Measurements from ENCODE around the gene DZANK1.

DZANK1 gene

GRCh38 chr20:18477821-18478220, 11.0 kb upstream of the DZANK1 start:
- TF ChIP-seq BACH2 (CRISPR knock-in tag; IDR thresholded peaks at IDR 0.05; ENCODE audit: borderline replicate concordance) (no peak), RARB (CRISPR knock-in tag; IDR thresholded peaks at IDR 0.05) (no peak), ZNF8 (CRISPR knock-in tag; IDR thresholded peaks at IDR 0.05) (no peak), ZFP3 (CRISPR knock-in tag; IDR thresholded peaks at IDR 0.05) (no peak), ISL1 (CRISPR knock-in tag; IDR thresholded peaks at IDR 0.05) (no peak), ESRRG (CRISPR knock-in tag; IDR thresholded peaks at IDR 0.05) (no peak), OSR1 (CRISPR knock-in tag; IDR thresholded peaks at IDR 0.05) (no peak), POU6F1 (CRISPR knock-in tag; IDR thresholded peaks at IDR 0.05; ENCODE audit: borderline replicate concordance, low read depth) (no peak), TOX (CRISPR knock-in tag; IDR thresholded peaks at IDR 0.05; ENCODE audit: borderline replicate concordance) (no peak), CSDC2 (CRISPR knock-in tag; IDR thresholded peaks at IDR 0.05) (no peak), SNAI2 (CRISPR knock-in tag; IDR thresholded peaks at IDR 0.05) (no peak), GLIS3 (CRISPR knock-in tag; IDR thresholded peaks at IDR 0.05) (no peak), PPARA (CRISPR knock-in tag; IDR thresholded peaks at IDR 0.05; ENCODE audit: borderline replicate concordance) (no peak), ZFP30 (CRISPR knock-in tag; IDR thresholded peaks at IDR 0.05) (no peak)
- TF ChIP-seq, protein P1, sequence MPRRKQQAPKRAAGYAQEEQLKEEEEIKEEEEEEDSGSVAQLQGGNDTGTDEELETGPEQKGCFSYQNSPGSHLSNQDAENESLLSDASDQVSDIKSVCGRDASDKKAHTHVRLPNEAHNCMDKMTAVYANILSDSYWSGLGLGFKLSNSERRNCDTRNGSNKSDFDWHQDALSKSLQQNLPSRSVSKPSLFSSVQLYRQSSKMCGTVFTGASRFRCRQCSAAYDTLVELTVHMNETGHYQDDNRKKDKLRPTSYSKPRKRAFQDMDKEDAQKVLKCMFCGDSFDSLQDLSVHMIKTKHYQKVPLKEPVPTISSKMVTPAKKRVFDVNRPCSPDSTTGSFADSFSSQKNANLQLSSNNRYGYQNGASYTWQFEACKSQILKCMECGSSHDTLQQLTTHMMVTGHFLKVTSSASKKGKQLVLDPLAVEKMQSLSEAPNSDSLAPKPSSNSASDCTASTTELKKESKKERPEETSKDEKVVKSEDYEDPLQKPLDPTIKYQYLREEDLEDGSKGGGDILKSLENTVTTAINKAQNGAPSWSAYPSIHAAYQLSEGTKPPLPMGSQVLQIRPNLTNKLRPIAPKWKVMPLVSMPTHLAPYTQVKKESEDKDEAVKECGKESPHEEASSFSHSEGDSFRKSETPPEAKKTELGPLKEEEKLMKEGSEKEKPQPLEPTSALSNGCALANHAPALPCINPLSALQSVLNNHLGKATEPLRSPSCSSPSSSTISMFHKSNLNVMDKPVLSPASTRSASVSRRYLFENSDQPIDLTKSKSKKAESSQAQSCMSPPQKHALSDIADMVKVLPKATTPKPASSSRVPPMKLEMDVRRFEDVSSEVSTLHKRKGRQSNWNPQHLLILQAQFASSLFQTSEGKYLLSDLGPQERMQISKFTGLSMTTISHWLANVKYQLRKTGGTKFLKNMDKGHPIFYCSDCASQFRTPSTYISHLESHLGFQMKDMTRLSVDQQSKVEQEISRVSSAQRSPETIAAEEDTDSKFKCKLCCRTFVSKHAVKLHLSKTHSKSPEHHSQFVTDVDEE (CRISPR knock-in tag; IDR thresholded peaks at IDR 0.05), result no peak
- TF ChIP-seq, protein P2, sequence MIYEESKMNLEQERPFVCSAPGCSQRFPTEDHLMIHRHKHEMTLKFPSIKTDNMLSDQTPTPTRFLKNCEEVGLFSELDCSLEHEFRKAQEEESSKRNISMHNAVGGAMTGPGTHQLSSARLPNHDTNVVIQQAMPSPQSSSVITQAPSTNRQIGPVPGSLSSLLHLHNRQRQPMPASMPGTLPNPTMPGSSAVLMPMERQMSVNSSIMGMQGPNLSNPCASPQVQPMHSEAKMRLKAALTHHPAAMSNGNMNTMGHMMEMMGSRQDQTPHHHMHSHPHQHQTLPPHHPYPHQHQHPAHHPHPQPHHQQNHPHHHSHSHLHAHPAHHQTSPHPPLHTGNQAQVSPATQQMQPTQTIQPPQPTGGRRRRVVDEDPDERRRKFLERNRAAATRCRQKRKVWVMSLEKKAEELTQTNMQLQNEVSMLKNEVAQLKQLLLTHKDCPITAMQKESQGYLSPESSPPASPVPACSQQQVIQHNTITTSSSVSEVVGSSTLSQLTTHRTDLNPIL (CRISPR knock-in tag; IDR thresholded peaks at IDR 0.05; ENCODE audit: low read depth), result no peak
- ATAC-seq, result no peak

GRCh38 chr20:18477218-18477617, 10.4 kb upstream of the DZANK1 start:
- no peak for ATAC-seq

GRCh38 chr20:18466574-18466893, 296 bp downstream of the DZANK1 start:
- no peak for TF ChIP-seq TOX (CRISPR knock-in tag; IDR thresholded peaks at IDR 0.05; ENCODE audit: borderline replicate concordance)
- TF ChIP-seq, protein P1 (CRISPR knock-in tag; IDR thresholded peaks at IDR 0.05), result no peak
- no peak for TF ChIP-seq GLIS3 (CRISPR knock-in tag; IDR thresholded peaks at IDR 0.05)
- TF ChIP-seq ZFP30 (CRISPR knock-in tag; IDR thresholded peaks at IDR 0.05), result no peak
- no peak for TF ChIP-seq TCF4 (CRISPR knock-in tag; IDR thresholded peaks at IDR 0.05; ENCODE audit: borderline replicate concordance)
- no peak for TF ChIP-seq ISL1 (CRISPR knock-in tag; IDR thresholded peaks at IDR 0.05)
- TF ChIP-seq RARB (CRISPR knock-in tag; IDR thresholded peaks at IDR 0.05), result no peak
- TF ChIP-seq ZFP3 (CRISPR knock-in tag; IDR thresholded peaks at IDR 0.05), result no peak
- no peak for TF ChIP-seq CSDC2 (CRISPR knock-in tag; IDR thresholded peaks at IDR 0.05)
- no peak for TF ChIP-seq ESRRG (CRISPR knock-in tag; IDR thresholded peaks at IDR 0.05)
- TF ChIP-seq ZNF8 (CRISPR knock-in tag; IDR thresholded peaks at IDR 0.05), result no peak
- no peak for TF ChIP-seq PPARA (CRISPR knock-in tag; IDR thresholded peaks at IDR 0.05; ENCODE audit: borderline replicate concordance)
- TF ChIP-seq ARNTL (CRISPR knock-in tag; IDR thresholded peaks at IDR 0.05; ENCODE audit: borderline replicate concordance, low read depth), result no peak
- TF ChIP-seq ZNF70 (CRISPR knock-in tag; IDR thresholded peaks at IDR 0.05), result no peak
- TF ChIP-seq OSR1 (CRISPR knock-in tag; IDR thresholded peaks at IDR 0.05), result no peak
- TF ChIP-seq SNAI2 (CRISPR knock-in tag; IDR thresholded peaks at IDR 0.05), result no peak
- no peak for TF ChIP-seq CSRNP3 (CRISPR knock-in tag; IDR thresholded peaks at IDR 0.05)
- TF ChIP-seq BACH2 (CRISPR knock-in tag; IDR thresholded peaks at IDR 0.05; ENCODE audit: borderline replicate concordance), result no peak
- ATAC-seq, result peak; percentile 87

More at GRCh38 chr20:18477218-18477617, 10.4 kb upstream of the DZANK1 start:
- TF ChIP-seq ZC3H10 (CRISPR knock-in tag; IDR thresholded peaks at IDR 0.05) (no peak), GLIS3 (CRISPR knock-in tag; IDR thresholded peaks at IDR 0.05) (no peak), ZFP3 (CRISPR knock-in tag; IDR thresholded peaks at IDR 0.05) (no peak), ZFP30 (CRISPR knock-in tag; IDR thresholded peaks at IDR 0.05) (no peak), OSR1 (CRISPR knock-in tag; IDR thresholded peaks at IDR 0.05) (no peak), TCF4 (CRISPR knock-in tag; IDR thresholded peaks at IDR 0.05; ENCODE audit: borderline replicate concordance) (no peak)
- TF ChIP-seq, protein P2 (CRISPR knock-in tag; IDR thresholded peaks at IDR 0.05; ENCODE audit: low read depth), result no peak
